Effector memory CD8-positive, alpha-beta T cell (primary cell): Measurements from ENCODE around the gene VAC14.
A peak's percentile ranks its signal among the peaks of the same experiment; 100 is the strongest.

Source experiments
- ATAC-seq: fragments of 150-1000 bp; cut with Tn5 transposase; replicated peaks from 2 replicates; pipeline ENCODE4 v1.10.0; 2021; ENCODE audit warnings: mild to moderate bottlenecking, moderate library complexity
- DNase-seq, 3 experiments: peaks; one replicate each; pipeline ENCODE4 v3.0.0; 2021
- H3K27ac Mint-ChIP-seq, 2 donors: one replicate each; pipeline ENCODE4 v1.8.0; 2022; ENCODE audit warnings: mild to moderate bottlenecking in 2 of 2, mixed read lengths in 2 of 2, moderate library complexity in 2 of 2
- H3K27me3 Mint-ChIP-seq, 2 donors: one replicate each; pipeline ENCODE4 v1.8.0; 2022; ENCODE audit warnings: mixed read lengths in 2 of 2
- H3K36me3 Mint-ChIP-seq: one replicate; pipeline ENCODE4 v1.8.0; 2022; ENCODE audit warnings: mild to moderate bottlenecking, moderate library complexity, mixed read lengths; ENCODE audit not compliant: insufficient read depth
- H3K4me1 Mint-ChIP-seq, 2 donors: one replicate each; pipeline ENCODE4 v1.8.0; 2022; ENCODE audit warnings: low read depth in 2 of 2, mixed read lengths in 2 of 2
- H3K4me3 Mint-ChIP-seq, 2 donors: one replicate each; pipeline ENCODE4 v1.8.0; 2022; ENCODE audit warnings: mild to moderate bottlenecking in 2 of 2, mixed read lengths in 2 of 2, moderate library complexity in 2 of 2
- H3K9me3 Mint-ChIP-seq, 2 donors: one replicate each; pipeline ENCODE4 v1.8.0; 2022; ENCODE audit warnings: mixed read lengths in 2 of 2

VAC14 gene

DNA sequence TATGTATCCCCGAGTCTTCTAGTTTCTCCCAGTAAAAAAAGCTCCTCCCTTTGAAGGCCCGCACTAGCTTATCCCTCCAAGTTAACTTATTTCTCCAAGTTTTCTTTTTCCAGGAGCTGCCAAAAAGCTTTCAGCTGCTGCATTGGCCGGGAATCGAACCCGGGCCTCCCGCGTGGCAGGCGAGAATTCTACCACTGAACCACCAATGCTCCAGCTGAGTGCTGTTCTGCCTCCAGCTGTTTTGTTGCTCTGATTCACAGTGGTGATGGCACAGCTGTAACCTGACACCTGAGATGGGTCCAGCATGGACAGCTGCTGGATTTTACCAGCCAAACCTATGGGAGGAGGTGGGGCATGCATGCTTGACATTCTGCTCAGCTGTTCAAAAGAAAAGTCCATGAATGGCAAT is 22.1 kb downstream of the VAC14 start:
- Mint-ChIP-seq H3K27me3 (no peaks in the 10 kb centered on the region), H3K27ac (no peak overlapping the region), H3K4me3 (no peak overlapping the region), H3K36me3 (peaks cover 74% of the 10 kb centered on the region), H3K9me3 (no peaks in the 10 kb centered on the region), H3K4me1 (no peaks in the 10 kb centered on the region)
- DNase-seq: no peak
- no peak for ATAC-seq

DNA sequence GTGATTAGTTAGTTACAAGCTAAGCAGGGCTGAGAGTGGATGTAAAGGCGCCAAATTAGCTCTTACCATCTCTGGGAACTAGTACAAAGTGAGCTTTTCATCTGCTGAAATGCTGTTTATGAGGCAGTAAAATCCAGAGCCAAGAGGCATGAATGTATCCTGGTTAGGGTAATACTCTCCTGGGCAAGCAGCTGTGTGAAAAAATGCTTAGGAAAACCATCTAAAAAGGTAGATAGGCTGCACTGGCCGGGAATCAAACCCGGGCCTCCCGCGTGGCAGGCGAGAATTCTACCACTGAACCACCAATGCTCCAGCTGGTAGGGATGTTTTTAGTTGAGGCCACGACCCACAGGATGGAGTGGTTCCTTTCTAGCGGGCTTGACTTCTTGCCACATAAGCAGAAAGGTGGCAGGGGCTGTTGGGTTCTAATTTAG is 23.0 kb downstream of the VAC14 start:
- H3K4me1 Mint-ChIP-seq: no peaks in the 10 kb centered on the region
- no peak overlapping the region for H3K27ac Mint-ChIP-seq

DNA sequence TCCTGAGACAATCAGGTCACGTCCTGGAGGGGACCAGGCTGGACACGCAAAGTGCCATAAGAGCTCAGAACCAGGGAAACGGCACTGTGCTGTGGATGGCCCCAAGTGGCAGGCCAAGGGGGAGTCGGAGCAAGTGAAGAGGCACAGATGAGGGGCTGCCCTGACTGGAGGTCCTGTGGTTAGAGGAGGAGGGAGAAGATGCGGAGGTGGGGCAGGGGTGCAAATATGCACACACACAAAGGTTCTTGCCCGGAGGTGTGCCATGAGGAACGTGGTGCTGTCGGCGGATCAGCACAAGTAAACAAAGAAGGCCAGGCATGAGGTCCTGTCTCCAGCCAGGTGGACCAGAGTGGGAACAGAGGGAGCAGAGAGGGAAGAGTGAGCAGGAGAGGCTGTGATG is 23.5 kb downstream of the VAC14 start:
- Mint-ChIP-seq H3K4me1 (no peaks in the 10 kb centered on the region), H3K4me3 (no peak overlapping the region), H3K27me3 (no peaks in the 10 kb centered on the region), H3K27ac (peak overlapping the region in 1 of 2 donors; percentile 56), H3K36me3 (peaks cover 73% of the 10 kb centered on the region), H3K9me3 (no peaks in the 10 kb centered on the region)
- DNase-seq: no peak
- ATAC-seq: no peak

More for the DNA sequence above, 23.0 kb downstream of the VAC14 start:
- ATAC-seq (no peak), DNase-seq (no peak)
- Mint-ChIP-seq H3K4me3 (no peak overlapping the region), H3K9me3 (no peaks in the 10 kb centered on the region), H3K36me3 (peaks cover 75% of the 10 kb centered on the region), H3K27me3 (no peaks in the 10 kb centered on the region)

DNA sequence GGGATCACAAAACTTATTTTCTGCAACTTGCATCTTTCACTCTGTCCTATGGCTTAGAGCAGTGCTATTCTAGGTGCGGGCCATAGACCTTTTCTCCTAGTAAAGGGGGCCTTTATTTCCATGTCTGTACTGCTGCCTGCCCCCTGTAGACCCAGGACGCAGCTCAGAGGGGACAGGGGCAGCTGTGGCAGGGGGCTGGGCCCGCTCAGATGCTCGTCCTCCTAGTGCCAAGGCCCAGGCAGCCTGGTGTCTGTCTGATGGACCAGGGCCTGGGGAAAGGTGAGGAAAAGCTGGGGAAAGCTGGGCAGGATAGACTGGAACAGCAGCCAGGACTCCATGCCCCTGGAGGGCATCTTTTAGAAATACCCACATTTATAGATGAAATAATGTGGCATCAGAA is 25.6 kb downstream of the VAC14 start:
- Mint-ChIP-seq H3K27ac (no peak overlapping the region), H3K4me3 (no peak overlapping the region), H3K9me3 (no peaks in the 10 kb centered on the region), H3K4me1 (no peaks in the 10 kb centered on the region), H3K36me3 (peaks cover 64% of the 10 kb centered on the region), H3K27me3 (no peaks in the 10 kb centered on the region)
- no peak for DNase-seq
- ATAC-seq: no peak

DNA sequence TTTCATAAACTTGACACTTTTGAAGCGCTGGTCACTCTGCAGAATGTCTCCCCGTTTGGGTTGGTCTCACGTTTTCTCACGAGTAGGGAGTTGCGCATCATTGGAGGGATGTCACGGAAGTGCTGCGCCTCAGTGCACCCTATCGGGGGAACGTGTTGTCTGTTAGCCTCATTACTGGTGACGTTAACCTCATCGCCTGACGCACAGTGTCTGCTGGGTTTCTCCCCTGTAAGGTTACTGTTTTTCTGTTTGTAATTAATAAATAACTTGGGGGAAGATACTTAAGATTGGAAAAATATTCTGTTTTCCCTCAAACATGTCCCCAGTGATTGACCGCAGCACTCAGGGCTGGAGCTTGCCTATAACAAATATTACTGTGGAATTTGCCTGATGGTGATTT is 26.7 kb downstream of the VAC14 start:
- Mint-ChIP-seq H3K9me3 (no peaks in the 10 kb centered on the region), H3K4me1 (no peaks in the 10 kb centered on the region), H3K4me3 (no peak overlapping the region), H3K36me3 (peaks cover 57% of the 10 kb centered on the region), H3K27me3 (no peaks in the 10 kb centered on the region), H3K27ac (no peak overlapping the region)
- DNase-seq (no peak), ATAC-seq (no peak)

DNA sequence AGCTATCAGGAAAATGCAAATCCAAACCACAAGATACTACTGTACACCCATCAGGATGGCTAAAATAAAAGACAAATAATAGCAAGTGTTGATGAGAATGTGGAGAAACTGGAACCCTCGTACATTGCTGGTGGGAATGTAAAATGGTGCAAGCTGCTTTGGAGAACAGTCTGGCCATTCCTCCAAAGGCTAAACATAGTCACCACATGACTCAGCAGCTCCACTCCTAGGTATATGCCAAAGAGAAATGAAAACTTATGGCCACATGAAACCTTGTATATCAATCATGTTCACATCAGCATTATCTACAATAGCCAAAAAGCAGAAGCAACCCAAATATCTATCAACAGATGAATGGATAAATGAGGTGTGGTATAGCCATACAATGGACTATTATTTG is 28.5 kb downstream of the VAC14 start:
- Mint-ChIP-seq H3K27ac (no peak overlapping the region), H3K4me3 (no peak overlapping the region), H3K4me1 (no peaks in the 10 kb centered on the region), H3K27me3 (no peaks in the 10 kb centered on the region), H3K36me3 (peaks cover 48% of the 10 kb centered on the region), H3K9me3 (no peaks in the 10 kb centered on the region)
- DNase-seq (no peak), ATAC-seq (no peak)

DNA sequence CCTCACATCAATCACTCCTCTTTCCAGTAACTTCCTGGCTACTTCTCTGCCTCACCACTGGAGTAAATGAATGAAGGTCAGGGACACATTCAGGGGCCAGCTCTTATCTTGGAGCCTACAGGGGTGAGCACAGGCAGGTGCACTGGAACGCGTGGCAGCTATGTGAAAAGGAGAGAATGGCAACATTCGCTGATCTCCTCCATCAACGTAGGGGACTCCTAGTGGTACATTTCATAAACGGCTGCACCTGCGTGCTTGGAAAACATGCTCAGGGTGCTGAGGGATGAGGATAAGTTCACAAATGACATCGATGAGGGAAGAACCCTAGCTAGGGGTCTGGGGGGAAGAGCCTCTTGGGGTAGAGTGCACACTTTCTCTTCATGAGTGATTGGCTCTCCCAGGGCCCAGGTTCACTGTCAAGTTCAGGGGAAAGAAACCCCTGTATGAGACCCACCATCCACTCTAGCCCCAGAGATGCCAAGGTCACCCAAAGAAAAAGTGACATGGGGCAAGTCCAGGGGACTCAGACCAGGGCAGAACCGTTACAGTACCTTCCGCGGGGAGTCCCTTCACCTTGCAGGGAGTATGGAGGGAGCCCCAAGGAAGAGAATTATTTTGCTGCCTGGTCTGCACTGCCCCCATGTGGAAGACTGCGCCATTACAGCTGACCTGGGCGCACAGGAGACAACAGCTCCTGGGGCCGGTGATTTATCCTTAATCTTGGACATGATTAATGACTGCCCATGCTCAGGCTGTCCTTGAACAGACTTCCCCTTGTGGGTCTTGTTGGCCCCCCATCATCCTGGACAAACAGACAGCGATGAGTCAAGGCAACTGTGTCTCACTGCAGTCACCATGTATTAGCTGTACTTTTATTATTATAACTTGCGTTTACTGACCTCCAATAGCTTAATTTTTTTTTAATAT is 30.1 kb downstream of the VAC14 start:
- ATAC-seq (peak; percentile 59), DNase-seq (peak; percentile 36 to 66 (median 46))
- Mint-ChIP-seq H3K27me3 (no peaks in the 10 kb centered on the region), H3K9me3 (no peaks in the 10 kb centered on the region), H3K4me1 (no peaks in the 10 kb centered on the region), H3K36me3 (peaks cover 45% of the 10 kb centered on the region), H3K27ac (peak overlapping the region in 1 of 2 donors; percentile 81), H3K4me3 (no peak overlapping the region)

DNA sequence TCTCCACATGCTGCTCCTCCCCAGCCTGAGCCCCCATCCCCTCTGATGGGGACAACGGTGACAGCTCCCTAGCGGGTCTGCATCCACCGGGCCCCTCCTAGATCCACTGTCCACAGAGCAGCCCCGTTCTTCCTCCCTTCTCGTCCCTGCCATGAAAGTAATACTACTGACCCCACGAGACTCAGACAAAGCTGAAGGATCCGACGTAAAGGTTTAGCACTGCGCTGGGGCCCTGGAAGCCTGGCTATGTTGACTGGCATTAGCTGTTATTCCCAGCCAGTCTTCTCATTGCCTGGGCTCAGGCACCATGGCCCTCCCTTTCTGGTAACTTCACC is 30.7 kb downstream of the VAC14 start:
- H3K36me3 Mint-ChIP-seq: peaks cover 45% of the 10 kb centered on the region
- no peaks in the 10 kb centered on the region for H3K9me3 Mint-ChIP-seq
- H3K27ac Mint-ChIP-seq: peak overlapping the region in 1 of 2 donors; percentile 81
- no peak overlapping the region for H3K4me3 Mint-ChIP-seq
- ATAC-seq (no peak), DNase-seq (no peak)
- no peaks in the 10 kb centered on the region for H3K4me1 Mint-ChIP-seq
- H3K27me3 Mint-ChIP-seq: no peaks in the 10 kb centered on the region

DNA sequence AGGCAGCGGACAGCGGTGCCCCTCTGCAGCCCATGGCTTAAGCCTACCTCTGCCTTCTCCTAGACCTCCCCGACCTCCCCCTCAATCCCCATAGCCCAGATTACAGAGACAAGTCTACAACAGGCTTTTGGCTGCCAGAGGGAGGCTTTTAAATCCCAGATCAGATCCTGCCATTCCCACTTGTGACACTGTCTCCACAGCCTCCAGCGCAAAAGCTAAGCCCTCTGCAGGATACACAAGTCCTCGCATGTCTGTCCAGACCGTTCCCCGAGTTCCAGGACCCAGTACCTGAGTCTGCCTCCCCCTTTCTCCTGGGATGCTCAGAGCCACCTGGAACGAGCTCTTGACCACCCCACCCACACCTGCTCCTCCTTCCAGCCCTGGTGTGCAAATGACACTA is 31.2 kb downstream of the VAC14 start:
- no peaks in the 10 kb centered on the region for H3K4me1 Mint-ChIP-seq
- DNase-seq (no peak), ATAC-seq (no peak)
- peak overlapping the region in 1 of 2 donors; percentile 81 for H3K27ac Mint-ChIP-seq
- H3K9me3 Mint-ChIP-seq: no peaks in the 10 kb centered on the region
- H3K36me3 Mint-ChIP-seq: peaks cover 40% of the 10 kb centered on the region
- no peaks in the 10 kb centered on the region for H3K27me3 Mint-ChIP-seq
- H3K4me3 Mint-ChIP-seq: no peak overlapping the region

DNA sequence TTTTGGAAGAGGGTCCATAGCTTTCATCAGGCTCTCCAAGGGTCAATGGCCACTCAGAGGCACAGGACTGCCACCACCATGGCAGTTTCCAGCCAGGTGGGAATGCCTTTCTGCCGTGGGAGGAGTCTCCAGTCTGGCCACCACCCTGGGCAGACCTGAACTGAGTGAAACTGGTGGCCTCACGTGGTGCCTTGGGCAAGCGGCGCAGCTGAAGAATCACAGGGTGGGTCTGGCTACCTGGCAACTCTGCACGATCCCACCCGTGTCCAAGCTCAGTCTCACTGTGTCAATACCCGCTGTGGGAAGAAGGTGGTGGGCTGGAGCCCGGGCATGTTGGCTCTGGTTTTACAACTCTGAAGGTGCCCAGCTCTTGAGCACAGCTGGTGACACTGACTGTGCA is 31.8 kb downstream of the VAC14 start:
- no peak for DNase-seq
- H3K4me1 Mint-ChIP-seq: no peaks in the 10 kb centered on the region
- no peak overlapping the region for H3K4me3 Mint-ChIP-seq
- no peaks in the 10 kb centered on the region for H3K27me3 Mint-ChIP-seq
- no peak overlapping the region for H3K27ac Mint-ChIP-seq
- no peaks in the 10 kb centered on the region for H3K9me3 Mint-ChIP-seq
- peaks cover 36% of the 10 kb centered on the region for H3K36me3 Mint-ChIP-seq
- ATAC-seq: no peak

DNA sequence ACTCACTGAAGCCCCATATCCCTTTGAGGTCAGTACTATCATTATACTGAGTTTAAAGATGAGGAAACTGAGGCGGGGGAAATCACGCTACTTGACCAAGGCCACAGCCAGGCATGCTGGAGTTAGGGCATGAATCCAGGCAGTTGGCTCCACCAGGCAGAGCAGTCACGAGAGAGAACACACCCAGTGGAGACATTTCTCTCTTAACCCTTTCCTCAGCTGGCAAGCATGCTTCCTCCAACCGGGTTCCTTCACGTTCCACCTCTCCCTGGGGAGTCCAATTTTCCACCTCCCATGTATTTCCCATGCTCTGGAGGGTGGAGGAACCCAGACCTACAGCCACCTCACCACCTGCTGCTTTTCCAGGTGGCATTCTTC is 32.8 kb downstream of the VAC14 start:
- no peak for DNase-seq
- Mint-ChIP-seq H3K27me3 (no peaks in the 10 kb centered on the region), H3K9me3 (no peaks in the 10 kb centered on the region), H3K27ac (peak overlapping the region in 1 of 2 donors; percentile 49), H3K4me3 (no peak overlapping the region), H3K4me1 (no peaks in the 10 kb centered on the region), H3K36me3 (peaks cover 31% of the 10 kb centered on the region)
- ATAC-seq: no peak

DNA sequence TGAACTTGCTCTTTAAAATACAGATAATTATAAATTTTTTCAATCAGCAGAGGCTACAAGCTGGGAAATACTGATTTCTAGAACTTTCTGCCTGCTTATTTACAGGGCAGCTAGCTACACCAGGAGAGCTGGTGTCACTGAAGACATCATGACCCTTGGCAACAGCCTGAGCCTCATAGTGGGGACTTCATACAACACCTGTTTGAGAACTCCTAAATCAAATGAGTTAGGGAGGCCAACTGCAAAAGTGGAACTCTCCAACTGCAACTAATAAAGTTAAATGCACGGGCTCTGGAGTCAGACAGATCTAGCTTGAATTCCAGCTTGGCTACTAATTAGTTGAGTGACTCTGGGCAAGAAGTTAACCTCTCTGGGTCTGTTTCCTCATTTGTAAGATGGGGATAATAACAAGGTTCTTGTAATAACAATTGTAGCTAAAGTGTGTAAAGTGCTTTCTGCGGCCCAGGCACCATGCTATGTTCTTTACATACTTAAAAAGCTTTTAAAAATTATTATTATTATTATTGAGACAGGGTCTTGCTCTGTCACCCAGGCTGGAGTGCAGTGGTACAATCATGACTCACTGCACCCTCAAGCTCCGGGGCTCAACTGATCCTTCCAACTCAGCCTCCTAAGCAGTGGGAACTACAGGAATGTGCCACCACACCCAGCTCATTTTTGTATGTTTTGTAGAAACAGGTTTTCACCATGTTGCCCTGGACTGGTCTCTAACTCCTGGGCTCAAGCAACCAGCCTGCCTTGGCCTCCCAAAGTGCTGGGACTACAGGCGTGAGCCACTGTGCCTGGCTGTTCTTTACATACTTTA is 33.4 kb downstream of the VAC14 start:
- Mint-ChIP-seq H3K4me1 (no peaks in the 10 kb centered on the region), H3K36me3 (peaks cover 31% of the 10 kb centered on the region), H3K27me3 (no peaks in the 10 kb centered on the region), H3K4me3 (no peak overlapping the region), H3K27ac (peak overlapping the region in 1 of 2 donors; percentile 49), H3K9me3 (no peaks in the 10 kb centered on the region)
- no peak for ATAC-seq
- DNase-seq: no peak

DNA sequence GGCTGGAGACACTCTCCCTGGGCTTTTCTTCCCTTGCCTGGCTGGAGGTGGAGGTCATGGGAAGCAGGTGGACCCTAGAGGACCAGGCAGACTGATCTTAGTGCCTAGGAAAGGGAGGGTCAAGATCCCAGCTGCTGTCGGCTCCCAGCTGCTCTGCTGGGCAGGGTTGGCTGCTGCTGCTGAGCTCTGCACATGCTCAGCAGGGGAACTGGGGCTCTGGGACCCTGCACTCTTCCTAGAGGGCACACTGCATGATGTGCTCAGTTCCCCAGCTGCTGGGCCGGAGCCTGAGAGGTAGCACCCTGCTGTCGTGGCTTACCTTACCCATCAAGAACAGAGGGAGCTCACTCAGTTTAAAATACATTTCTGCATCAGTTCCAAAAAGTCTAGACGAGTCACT is 34.3 kb downstream of the VAC14 start:
- Mint-ChIP-seq H3K27me3 (no peaks in the 10 kb centered on the region), H3K4me1 (no peaks in the 10 kb centered on the region), H3K4me3 (no peak overlapping the region), H3K27ac (no peak overlapping the region), H3K9me3 (no peaks in the 10 kb centered on the region), H3K36me3 (peaks cover 33% of the 10 kb centered on the region)
- DNase-seq (no peak), ATAC-seq (no peak)

DNA sequence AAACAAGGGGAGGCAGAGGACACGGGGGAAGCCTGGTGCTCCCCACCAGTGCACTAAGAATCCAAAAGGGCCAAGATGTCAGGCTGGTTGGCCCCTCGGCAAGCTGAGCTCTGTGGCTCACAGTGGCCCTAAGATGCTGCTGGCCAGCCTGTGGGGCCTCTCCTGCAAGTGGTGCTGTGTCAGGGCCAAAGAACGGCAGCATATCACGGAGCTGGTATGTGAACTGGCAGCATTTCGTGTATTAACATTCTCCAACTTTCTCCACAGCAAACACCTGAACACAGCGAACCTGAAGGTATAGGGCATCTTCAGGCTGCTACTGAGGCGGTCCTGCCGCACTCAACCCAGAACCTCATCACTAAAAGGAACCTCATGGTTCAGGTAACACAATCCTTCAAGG is 34.8 kb downstream of the VAC14 start:
- no peak overlapping the region for H3K27ac Mint-ChIP-seq
- ATAC-seq (no peak), DNase-seq (no peak)
- H3K36me3 Mint-ChIP-seq: peaks cover 33% of the 10 kb centered on the region
- H3K4me1 Mint-ChIP-seq: no peaks in the 10 kb centered on the region
- no peaks in the 10 kb centered on the region for H3K9me3 Mint-ChIP-seq
- no peaks in the 10 kb centered on the region for H3K27me3 Mint-ChIP-seq
- no peak overlapping the region for H3K4me3 Mint-ChIP-seq
